Spinal cord (tissue), 10 donors: ENCODE measurements around the gene SEMA4G. TPM values are rescaled to one million over a fixed set of nuclear protein-coding genes. Genes with fewer than 3 reads are reported as not detected.

Experiments
- DNase-seq, 6 donors: peaks; one replicate each; pipeline versions ENCODE4 v3.0.0 to v3.0.0-alpha.2; 2013 to 2015; ENCODE audit warnings: low spot score in 6 of 6, low read depth in 4 of 6
- H3K27ac ChIP-seq: one replicate; pipeline ENCODE4 v1.5.1; 2013; ENCODE audit warnings: low read depth, low read length, control low read depth
- H3K27me3 ChIP-seq: one replicate; pipeline ENCODE4 v1.6.1; 2013; ENCODE audit warnings: low read length; ENCODE audit not compliant: control insufficient read depth, insufficient read depth
- H3K36me3 ChIP-seq: one replicate; pipeline ENCODE4 v1.6.1; 2013; ENCODE audit warnings: low read length; ENCODE audit not compliant: control insufficient read depth, insufficient read depth
- H3K4me1 ChIP-seq: one replicate; pipeline ENCODE4 v1.6.1; 2013; ENCODE audit warnings: low read length; ENCODE audit not compliant: control insufficient read depth, insufficient read depth
- H3K4me3 ChIP-seq: one replicate; pipeline ENCODE4 v1.5.1; 2013; ENCODE audit warnings: low read depth, low read length, control low read depth
- H3K9me3 ChIP-seq: one replicate; pipeline ENCODE4 v1.6.1; 2013; ENCODE audit warnings: low read length; ENCODE audit not compliant: control insufficient read depth, insufficient read depth
- WGBS: methylation state at CpG from one replicate; pipeline ENCODE4 v1.1.5; 2013; ENCODE audit warnings: missing lambda C conversion rate; ENCODE audit not compliant: insufficient coverage; 5-methylcytosine and 5-hydroxymethylcytosine counted together
- polyA plus RNA-seq, 2 donors: library from polyadenylated mRNA; unstranded; fragments of 120-200 nt; gene quantifications; one replicate each; pipeline ENCODE4 v1.2.1, GENCODE V29; 2013; ENCODE audit not compliant: insufficient read length in 2 of 2
- total RNA-seq, 2 donors: library from RNA; depleted of rRNA in 1 of 2; stranded (reverse); fragments of 120-200 nt in 1 of 2; fragments of >200 nt in 1 of 2; gene quantifications; one replicate each; pipeline versions ENCODE4 v1.2.3 to v1.2.4, GENCODE V29; 2013 to 2014
- donor health status: healthy.

The SEMA4G gene
- total and polyA plus RNA-seq, 4 donors: 8.6 to 72.6 (median 38.4) TPM

DNA sequence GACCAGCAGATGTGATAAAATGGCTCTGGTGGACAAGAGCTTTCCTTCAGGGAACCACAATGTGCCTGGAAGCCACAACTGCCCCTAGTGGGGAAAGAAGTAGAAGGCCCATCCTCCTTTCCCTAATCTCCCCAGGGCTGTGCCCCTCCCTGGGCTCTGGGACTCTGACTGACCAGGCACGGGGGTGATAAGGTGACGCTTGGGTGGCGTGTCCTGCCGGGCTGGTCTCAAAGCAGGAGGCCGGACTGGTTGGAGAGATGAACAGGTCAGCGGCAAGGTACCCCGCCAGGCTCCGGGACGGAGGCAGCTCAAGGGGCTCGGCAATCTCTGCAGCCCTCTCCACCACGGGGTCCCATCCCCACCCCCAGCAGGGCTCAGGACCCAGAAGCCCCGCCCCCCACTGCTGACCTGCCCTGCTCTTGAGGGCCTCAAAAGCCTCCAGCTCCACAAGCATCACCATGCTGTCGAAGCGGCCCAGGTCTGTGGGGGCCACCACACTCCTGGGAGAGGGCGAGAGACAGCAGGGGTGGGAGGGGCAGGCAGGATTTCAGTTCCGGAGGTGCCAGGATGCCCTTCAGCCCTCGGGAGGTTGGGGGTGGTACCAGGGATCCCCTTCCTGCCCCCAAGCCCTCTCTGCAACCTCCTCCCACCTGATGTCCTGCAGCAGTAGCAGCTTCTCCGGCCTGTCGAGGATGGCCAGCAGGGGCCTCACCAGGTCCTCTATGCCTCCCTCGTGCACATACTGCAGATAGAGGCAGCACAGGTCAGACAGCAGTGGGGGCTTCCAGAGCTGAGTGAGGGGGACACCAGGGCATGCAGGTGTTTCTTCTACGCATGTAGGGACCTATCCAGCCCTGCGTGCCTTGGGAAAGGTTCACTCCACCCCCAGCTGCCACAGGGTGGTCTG, 42.5 kb downstream of the SEMA4G start:
- Histone ChIP-seq H3K27ac (no peak overlapping the region), H3K27me3 (peaks cover 10% of the 10 kb centered on the region), H3K4me1 (peaks cover 36% of the 10 kb centered on the region), H3K4me3 (no peak overlapping the region), H3K36me3 (peaks cover 19% of the 10 kb centered on the region), H3K9me3 (no peaks in the 10 kb centered on the region)
- no peak for DNase-seq
- 47% methylated on average over 14 of the region's 22 CpGs for WGBS

DNA sequence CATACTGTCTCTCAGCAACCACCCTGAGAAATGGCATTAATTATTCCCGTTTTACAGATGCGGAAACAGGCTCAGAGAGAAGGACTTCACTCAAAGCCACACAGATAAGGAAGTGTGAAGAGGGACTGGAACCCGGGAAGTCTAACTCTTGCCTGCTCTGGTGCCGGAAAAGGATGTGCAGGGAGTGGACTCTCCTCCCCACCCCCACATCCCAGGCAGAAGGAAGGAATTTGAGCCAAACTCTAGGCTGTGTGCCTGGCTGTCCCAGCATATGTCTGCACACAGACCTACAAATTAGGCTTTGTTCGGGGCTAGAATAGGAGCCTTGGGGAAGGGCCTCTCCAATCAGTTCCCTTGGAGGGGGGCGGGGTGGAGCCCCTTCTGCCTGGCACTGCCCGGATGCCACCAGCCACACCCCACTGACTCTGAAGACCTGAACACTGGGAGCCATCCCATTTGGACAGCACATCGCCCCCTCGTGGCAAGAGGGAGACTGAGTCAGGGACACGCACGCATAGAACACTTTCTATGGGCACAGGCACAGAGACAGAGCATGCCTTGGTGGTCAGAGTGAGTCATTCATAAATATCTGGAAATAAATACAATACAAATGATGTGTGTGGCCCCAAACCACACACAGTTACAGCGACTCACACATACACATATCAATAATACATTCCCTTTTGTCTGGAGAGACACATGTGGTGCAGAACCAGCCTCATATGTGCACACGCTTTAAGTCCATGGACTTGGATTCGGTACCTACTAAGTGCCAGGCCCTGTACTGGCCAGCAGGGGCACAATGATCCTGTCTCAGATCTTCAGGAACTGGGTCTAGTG, 43.4 kb downstream of the SEMA4G start:
- peaks cover 17% of the 10 kb centered on the region for H3K27me3 ChIP-seq
- peaks cover 11% of the 10 kb centered on the region for H3K36me3 ChIP-seq
- H3K4me3 ChIP-seq: no peak overlapping the region
- H3K4me1 ChIP-seq: peaks cover 28% of the 10 kb centered on the region
- no peaks in the 10 kb centered on the region for H3K9me3 ChIP-seq
- peak in 4 of 6 donors; percentile 48 to 91 (median 72) for DNase-seq
- H3K27ac ChIP-seq: no peak overlapping the region
- 20% methylated on average over 9 of the region's 14 CpGs for WGBS

DNA sequence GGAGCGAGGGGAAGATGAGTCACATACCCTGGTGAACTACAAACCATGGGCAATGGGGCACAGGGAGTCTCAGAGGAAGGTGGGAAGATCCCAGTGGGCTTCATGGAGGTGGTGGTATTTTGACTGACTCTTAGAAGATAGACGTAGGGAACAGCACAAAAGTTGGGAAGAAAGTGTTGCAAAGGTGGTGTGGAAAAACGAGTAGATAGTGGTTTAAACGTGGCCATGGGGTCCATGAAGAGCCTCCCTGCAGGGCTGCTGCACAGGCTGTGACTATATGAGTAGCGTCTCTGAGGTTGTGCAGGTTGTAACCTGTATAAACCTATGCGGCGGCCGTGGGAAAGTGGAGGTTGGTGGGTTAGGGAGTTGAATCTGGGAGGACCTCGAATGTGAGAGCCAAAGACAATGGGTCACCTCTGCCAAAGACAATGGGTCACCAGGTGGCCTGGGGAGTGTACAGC, 44.1 kb downstream of the SEMA4G start:
- H3K9me3 ChIP-seq: no peaks in the 10 kb centered on the region
- peaks cover 23% of the 10 kb centered on the region for H3K4me1 ChIP-seq
- WGBS: 69% methylated on average over 9 of the region's 9 CpGs
- H3K27ac ChIP-seq: no peak overlapping the region
- H3K27me3 ChIP-seq: peaks cover 23% of the 10 kb centered on the region
- H3K36me3 ChIP-seq: peaks cover 8% of the 10 kb centered on the region
- no peak for DNase-seq
- no peak overlapping the region for H3K4me3 ChIP-seq

DNA sequence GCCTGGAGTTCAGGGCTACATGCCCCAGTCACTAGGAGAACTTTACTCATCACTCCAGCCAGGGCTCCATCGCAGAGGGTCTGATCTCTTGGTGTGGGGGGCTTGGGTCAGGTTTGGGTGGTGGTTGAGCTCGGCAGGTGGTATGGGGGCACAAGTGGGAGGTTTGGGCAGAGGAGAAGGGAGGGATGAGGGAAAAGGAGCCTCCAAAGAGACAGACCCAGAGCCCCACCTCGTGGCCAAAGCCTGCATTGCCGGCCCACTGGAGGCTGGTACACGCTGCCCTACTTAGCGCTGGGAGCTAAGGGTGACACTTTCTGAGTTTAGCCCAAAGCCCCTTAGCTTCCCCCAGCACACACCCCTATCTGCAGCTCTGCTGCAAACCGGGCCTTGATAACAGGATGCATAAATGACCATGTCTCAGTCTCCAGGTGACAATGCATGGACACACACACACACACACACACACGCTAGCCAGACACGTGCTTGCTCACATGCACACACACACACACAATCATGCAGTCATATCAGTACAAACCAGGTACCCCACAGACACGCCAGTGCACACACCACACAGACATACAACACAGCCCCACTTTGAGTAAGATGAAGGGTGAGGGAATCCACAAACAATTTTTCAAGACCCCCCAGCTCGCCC, 45.1 kb downstream of the SEMA4G start:
- no peak overlapping the region for H3K27ac ChIP-seq
- peaks cover 32% of the 10 kb centered on the region for H3K27me3 ChIP-seq
- no peaks in the 10 kb centered on the region for H3K9me3 ChIP-seq
- no peak overlapping the region for H3K4me3 ChIP-seq
- peaks cover 2% of the 10 kb centered on the region for H3K36me3 ChIP-seq
- DNase-seq: peak in 4 of 6 donors; percentile 37 to 83 (median 60)
- peaks cover 23% of the 10 kb centered on the region for H3K4me1 ChIP-seq
- WGBS: 22% methylated on average over 10 of the region's 11 CpGs

DNA sequence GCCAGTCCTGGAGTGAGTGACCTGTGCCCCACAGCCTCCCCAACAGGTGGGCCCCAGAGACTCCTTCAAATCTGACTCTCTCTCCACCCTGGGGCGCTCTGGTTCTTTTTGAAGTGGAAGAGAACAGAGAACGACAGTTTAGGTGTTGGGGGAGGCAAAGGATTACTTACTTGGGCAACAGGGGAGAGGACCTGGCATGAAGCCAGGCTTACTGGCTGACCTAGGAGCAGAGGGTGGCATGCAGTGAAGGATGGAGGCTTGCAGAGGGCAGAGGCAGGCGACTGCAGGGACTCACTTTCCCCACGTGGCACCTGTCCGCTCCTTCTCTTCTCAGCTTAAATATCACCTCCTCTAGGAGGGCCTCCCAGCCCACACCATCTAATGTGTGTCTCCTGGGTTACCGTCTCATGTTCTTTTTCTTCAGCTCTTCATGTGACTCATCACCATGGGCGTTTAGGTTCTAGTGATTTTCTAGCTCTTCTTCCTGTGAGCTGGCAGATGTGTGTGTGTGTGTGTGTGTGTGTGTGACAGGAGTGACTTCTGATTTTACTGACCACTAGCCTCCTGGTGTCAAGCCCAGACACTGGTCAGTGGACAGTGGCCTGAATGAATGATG, 45.8 kb downstream of the SEMA4G start:
- no peak overlapping the region for H3K4me3 ChIP-seq
- peaks cover 23% of the 10 kb centered on the region for H3K4me1 ChIP-seq
- WGBS: 80% methylated on average over 4 of the region's 7 CpGs
- peaks cover 2% of the 10 kb centered on the region for H3K36me3 ChIP-seq
- peaks cover 35% of the 10 kb centered on the region for H3K27me3 ChIP-seq
- no peaks in the 10 kb centered on the region for H3K9me3 ChIP-seq
- DNase-seq: no peak
- H3K27ac ChIP-seq: no peak overlapping the region

DNA sequence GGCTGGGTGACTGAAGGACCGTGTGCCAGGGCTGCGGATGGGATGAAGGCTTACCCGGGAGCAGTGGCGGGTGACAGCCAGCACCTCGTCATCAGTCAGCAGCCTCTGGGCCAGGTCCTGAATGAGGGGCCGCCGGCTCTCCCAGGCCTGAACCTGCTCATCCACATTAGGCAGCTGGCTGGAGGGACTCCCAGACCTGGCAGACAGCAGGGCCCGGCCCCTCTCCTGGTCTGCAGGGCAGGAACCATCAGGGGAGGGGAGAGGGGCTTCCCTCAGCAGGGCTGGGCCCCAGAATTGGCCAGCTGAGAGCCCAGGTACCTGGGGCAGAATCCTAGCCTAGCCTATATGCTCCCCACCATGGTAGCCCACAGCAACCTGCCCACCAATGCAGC, 46.3 kb downstream of the SEMA4G start:
- peaks cover 23% of the 10 kb centered on the region for H3K4me1 ChIP-seq
- H3K4me3 ChIP-seq: no peak overlapping the region
- DNase-seq: no peak
- H3K9me3 ChIP-seq: no peaks in the 10 kb centered on the region
- H3K36me3 ChIP-seq: peaks cover 2% of the 10 kb centered on the region
- 90% methylated on average over 7 of the region's 8 CpGs for WGBS
- no peak overlapping the region for H3K27ac ChIP-seq
- H3K27me3 ChIP-seq: peaks cover 39% of the 10 kb centered on the region

DNA sequence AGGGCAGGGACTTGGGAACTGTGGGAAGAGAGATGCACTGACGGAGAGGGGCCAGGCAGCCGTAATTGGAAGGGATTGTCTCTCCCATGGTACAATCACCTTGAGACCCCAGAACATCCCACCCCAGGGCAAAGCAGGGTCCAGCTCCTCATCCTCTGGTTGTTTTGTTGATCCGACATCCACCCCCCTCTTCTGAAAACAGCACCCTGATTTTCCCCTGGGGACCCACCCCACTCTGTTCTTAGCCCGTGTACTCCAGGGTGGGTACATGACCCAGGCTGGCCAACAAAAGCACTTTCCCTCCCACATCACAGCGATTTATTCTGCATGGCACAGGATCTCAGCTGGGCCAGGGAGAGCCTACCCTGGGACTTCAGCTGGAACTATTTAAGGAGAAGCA, 47.5 kb downstream of the SEMA4G start:
- WGBS: 49% methylated on average over 4 of the region's 5 CpGs
- no peak overlapping the region for H3K4me3 ChIP-seq
- H3K27me3 ChIP-seq: peaks cover 39% of the 10 kb centered on the region

DNA sequence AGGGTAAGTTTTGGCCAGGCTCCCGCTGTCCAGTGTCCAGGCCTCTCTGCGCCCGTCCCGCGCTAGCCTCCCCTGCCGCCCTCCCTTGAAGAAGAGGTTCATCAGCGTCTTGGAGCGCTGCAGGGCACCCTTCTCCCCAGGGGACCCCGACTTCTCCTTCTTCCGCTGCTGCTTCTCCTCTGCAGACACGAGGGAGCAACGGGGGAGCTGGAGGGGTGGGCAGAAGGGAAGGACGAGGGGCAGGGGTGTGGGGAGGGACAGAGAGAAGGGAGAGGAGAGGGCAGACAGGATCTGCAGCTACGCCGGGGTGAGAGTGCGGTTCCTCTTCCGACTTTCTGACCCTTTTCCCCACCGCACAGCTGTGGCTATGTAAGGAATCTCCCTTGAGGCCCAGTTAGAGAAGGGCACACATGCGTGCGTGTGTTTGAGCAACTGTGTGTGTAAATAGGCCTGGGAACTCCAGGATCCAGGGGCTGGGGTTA, 48.9 kb downstream of the SEMA4G start:
- no peak for DNase-seq
- peaks cover 11% of the 10 kb centered on the region for H3K36me3 ChIP-seq
- WGBS: 28% methylated on average over 15 of the region's 20 CpGs
- H3K4me3 ChIP-seq: no peak overlapping the region
- H3K27me3 ChIP-seq: peaks cover 43% of the 10 kb centered on the region
- H3K9me3 ChIP-seq: no peaks in the 10 kb centered on the region
- peaks cover 20% of the 10 kb centered on the region for H3K4me1 ChIP-seq
- no peak overlapping the region for H3K27ac ChIP-seq

More for the DNA sequence above, 47.5 kb downstream of the SEMA4G start:
- H3K9me3 ChIP-seq: no peaks in the 10 kb centered on the region
- peaks cover 5% of the 10 kb centered on the region for H3K36me3 ChIP-seq
- peaks cover 23% of the 10 kb centered on the region for H3K4me1 ChIP-seq
- no peak for DNase-seq
- H3K27ac ChIP-seq: no peak overlapping the region
